ENCODE measurements around the gene PRPF40A.
A peak's percentile ranks its signal among the peaks of the same experiment; 100 is the strongest.
"Not testable (repeated sequence)": the region's sequence is repeated elsewhere in the genome, so short reads cannot be mapped to it uniquely, and the experiment has no call there.

The PRPF40A gene

DNA sequence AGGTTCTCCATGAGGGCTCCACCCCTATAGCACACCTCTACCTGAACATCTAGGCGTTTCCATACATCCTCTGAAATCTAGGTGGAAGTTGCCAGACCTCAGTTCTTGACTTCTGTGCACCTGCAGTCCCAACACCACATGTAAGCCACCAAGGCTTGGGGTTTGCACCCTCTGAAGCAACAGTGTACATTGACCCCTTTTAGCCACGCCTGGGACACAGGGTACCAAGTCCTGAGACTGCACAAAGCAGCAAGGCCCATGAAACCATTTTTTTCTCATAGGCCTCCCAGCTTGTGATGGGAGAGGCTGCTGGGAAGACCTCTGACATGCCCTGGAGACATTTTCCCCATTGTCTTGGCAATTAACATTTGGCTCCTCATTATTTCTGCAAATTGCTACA, 21.2 kb upstream of the PRPF40A start:
- H3K4me3 ChIP-seq (ENCODE audit: low read depth in 1 of 2, low read length in 2 of 2): no peak overlapping the region
- H4K20me1 ChIP-seq (ENCODE audit: insufficient read depth, low read length): peaks cover 12% of the 10 kb centered on the region; the same call in 1 of the 2 replicates
- ATAC-seq (ENCODE audit: insufficient read depth, low read depth) (no peak), DNase-seq (no peak)
- H3K79me2 ChIP-seq (ENCODE audit: insufficient read depth, low read length): peaks cover 35% of the 10 kb centered on the region
- H3K27me3 ChIP-seq (ENCODE audit: insufficient read depth, low read length, poor library complexity): no peaks in the 10 kb centered on the region
- no peak overlapping the region for H3K27ac ChIP-seq (ENCODE audit: low read length)
- H3K9me3 ChIP-seq (ENCODE audit: insufficient read depth, low read length, severe bottlenecking): no peaks in the 10 kb centered on the region
- H3K4me2 ChIP-seq (ENCODE audit: insufficient read depth, low read length): no peak overlapping the region
- H2AFZ ChIP-seq (ENCODE audit: low read depth, low read length): no peak overlapping the region
- TF ChIP-seq, protein P1, sequence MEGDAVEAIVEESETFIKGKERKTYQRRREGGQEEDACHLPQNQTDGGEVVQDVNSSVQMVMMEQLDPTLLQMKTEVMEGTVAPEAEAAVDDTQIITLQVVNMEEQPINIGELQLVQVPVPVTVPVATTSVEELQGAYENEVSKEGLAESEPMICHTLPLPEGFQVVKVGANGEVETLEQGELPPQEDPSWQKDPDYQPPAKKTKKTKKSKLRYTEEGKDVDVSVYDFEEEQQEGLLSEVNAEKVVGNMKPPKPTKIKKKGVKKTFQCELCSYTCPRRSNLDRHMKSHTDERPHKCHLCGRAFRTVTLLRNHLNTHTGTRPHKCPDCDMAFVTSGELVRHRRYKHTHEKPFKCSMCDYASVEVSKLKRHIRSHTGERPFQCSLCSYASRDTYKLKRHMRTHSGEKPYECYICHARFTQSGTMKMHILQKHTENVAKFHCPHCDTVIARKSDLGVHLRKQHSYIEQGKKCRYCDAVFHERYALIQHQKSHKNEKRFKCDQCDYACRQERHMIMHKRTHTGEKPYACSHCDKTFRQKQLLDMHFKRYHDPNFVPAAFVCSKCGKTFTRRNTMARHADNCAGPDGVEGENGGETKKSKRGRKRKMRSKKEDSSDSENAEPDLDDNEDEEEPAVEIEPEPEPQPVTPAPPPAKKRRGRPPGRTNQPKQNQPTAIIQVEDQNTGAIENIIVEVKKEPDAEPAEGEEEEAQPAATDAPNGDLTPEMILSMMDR (IDR thresholded peaks at IDR 0.05; ENCODE audit: borderline replicate concordance, extremely low read depth, low read length, poor library complexity, severe bottlenecking): no peak
- no peak for TF ChIP-seq EZH2 (IDR thresholded peaks at IDR 0.05; ENCODE audit: borderline replicate concordance, low read depth, low read length, severe bottlenecking)
- peaks cover 88% of the 10 kb centered on the region for H3K36me3 ChIP-seq (ENCODE audit: insufficient read depth, low read length)
- H3K4me1 ChIP-seq (ENCODE audit: insufficient read depth, low read length): no peaks in the 10 kb centered on the region
- no peak overlapping the region for H3K9ac ChIP-seq (ENCODE audit: low read depth, low read length)

DNA sequence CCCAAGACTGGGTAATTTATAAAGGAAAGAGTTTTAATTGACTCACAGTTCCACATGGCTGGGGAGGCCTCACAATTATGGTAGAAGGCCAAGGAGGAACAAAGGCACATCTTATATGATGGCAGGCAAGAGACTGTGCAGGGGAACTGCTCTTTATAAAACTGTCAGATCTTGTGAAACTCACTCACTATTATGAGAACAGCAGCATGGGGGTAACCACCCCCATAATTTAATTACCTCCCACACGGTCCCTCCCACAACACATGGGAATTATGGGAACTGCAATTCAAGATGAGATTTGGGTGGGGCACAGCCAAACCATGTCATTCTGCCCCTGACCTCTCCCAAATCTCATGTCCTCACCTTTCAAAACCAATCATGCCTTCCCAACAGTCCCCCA, 20.2 kb upstream of the PRPF40A start:
- H3K27me3 ChIP-seq (ENCODE audit: insufficient read depth, low read length, poor library complexity); H3K27ac ChIP-seq (ENCODE audit: low read length); H3K9me3 ChIP-seq (ENCODE audit: insufficient read depth, low read length, severe bottlenecking); H3K4me1 ChIP-seq (ENCODE audit: insufficient read depth, low read length); H3K9ac ChIP-seq (ENCODE audit: low read depth, low read length); H2AFZ ChIP-seq (ENCODE audit: low read depth, low read length); ATAC-seq (ENCODE audit: insufficient read depth, low read depth); H3K4me2 ChIP-seq (ENCODE audit: insufficient read depth, low read length); H3K4me3 ChIP-seq (ENCODE audit: low read depth in 1 of 2, low read length in 2 of 2); DNase-seq: not testable (repeated sequence)
- Histone ChIP-seq H3K79me2 (ENCODE audit: insufficient read depth, low read length) (peaks cover 36% of the 10 kb centered on the region), H3K36me3 (ENCODE audit: insufficient read depth, low read length) (peaks cover 87% of the 10 kb centered on the region), H4K20me1 (ENCODE audit: insufficient read depth, low read length) (peaks cover 11% of the 10 kb centered on the region; the same call in 1 of the 2 replicates)

DNA sequence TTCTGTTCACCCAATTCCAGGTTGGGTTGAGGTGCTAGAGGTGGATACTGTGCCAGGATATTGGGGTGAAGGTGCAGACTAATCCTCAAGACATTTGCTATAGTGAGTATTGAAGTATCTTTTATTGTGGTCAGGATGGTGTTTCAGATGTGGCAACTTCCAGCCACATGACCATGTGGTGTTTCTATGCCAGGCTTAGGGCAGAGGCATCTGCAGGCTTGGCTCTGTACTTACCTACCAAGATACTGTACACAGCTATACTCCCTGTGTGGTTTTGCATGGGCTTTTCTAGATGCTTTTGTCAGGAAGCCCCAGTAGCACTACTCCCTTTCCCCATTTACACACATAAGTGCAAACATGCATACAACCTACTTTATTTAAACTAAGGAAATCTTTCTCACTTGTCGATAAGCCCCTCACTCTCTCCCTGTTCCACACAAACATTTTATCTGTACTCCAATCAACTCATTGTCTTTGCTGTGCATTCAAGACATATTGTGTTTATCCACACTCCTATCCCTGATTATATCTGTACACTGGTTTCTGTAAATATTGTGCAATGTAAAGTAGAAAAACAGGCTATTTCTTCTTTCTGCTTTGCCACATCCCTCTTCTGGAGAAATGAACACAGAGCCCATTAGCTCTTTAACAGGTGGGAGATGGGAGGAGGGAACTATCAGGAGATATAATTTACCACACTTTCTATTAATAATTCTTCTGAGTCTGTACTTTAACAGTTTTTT, 13.5 kb upstream of the PRPF40A start:
- H3K27ac ChIP-seq (ENCODE audit: low read length): peak overlapping the region; percentile 39
- peaks cover 60% of the 10 kb centered on the region for H3K36me3 ChIP-seq (ENCODE audit: insufficient read depth, low read length)
- H4K20me1 ChIP-seq (ENCODE audit: insufficient read depth, low read length): peaks cover 58% of the 10 kb centered on the region
- no peak for TF ChIP-seq EZH2 (IDR thresholded peaks at IDR 0.05; ENCODE audit: borderline replicate concordance, low read depth, low read length, severe bottlenecking)
- TF ChIP-seq, protein P1 (IDR thresholded peaks at IDR 0.05; ENCODE audit: borderline replicate concordance, extremely low read depth, low read length, poor library complexity, severe bottlenecking): no peak
- no peaks in the 10 kb centered on the region for H3K9me3 ChIP-seq (ENCODE audit: insufficient read depth, low read length, severe bottlenecking)
- ATAC-seq (ENCODE audit: insufficient read depth, low read depth): peak; percentile 100
- peak overlapping the region; percentile 20 for H3K4me2 ChIP-seq (ENCODE audit: insufficient read depth, low read length)
- no peak overlapping the region for H3K4me3 ChIP-seq (ENCODE audit: low read depth in 1 of 2, low read length in 2 of 2)
- peaks cover 32% of the 10 kb centered on the region for H3K4me1 ChIP-seq (ENCODE audit: insufficient read depth, low read length)
- no peak overlapping the region for H3K9ac ChIP-seq (ENCODE audit: low read depth, low read length)
- H3K79me2 ChIP-seq (ENCODE audit: insufficient read depth, low read length): peaks cover 81% of the 10 kb centered on the region
- H3K27me3 ChIP-seq (ENCODE audit: insufficient read depth, low read length, poor library complexity): no peaks in the 10 kb centered on the region
- no peak overlapping the region for H2AFZ ChIP-seq (ENCODE audit: low read depth, low read length)
- peak; percentile 72 for DNase-seq

DNA sequence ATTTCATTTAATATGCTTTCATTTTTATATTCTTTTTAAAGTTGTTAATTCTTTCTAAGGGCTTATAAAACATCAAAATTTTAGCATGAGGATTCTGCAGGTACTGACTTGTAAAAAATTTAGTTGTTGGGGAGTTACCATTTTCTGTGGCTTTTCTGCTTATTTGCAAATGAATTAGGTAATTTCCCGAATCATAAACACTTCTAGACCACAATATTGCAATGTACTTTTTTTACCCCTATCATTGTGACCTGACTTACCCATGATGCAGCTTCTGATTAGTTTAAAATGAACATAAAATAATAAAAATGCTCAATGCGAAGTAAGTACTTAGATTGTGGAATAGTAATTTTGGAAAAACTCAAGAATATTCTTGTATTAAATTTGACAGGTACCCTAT, 12.6 kb upstream of the PRPF40A start:
- no peak overlapping the region for H3K4me3 ChIP-seq (ENCODE audit: low read depth in 1 of 2, low read length in 2 of 2)
- peaks cover 51% of the 10 kb centered on the region for H3K36me3 ChIP-seq (ENCODE audit: insufficient read depth, low read length)
- H4K20me1 ChIP-seq (ENCODE audit: insufficient read depth, low read length): peaks cover 59% of the 10 kb centered on the region
- no peaks in the 10 kb centered on the region for H3K9me3 ChIP-seq (ENCODE audit: insufficient read depth, low read length, severe bottlenecking)
- H3K27me3 ChIP-seq (ENCODE audit: insufficient read depth, low read length, poor library complexity): no peaks in the 10 kb centered on the region
- H3K9ac ChIP-seq (ENCODE audit: low read depth, low read length): no peak overlapping the region
- H3K4me1 ChIP-seq (ENCODE audit: insufficient read depth, low read length): peaks cover 32% of the 10 kb centered on the region
- no peak overlapping the region for H3K4me2 ChIP-seq (ENCODE audit: insufficient read depth, low read length)
- peaks cover 88% of the 10 kb centered on the region for H3K79me2 ChIP-seq (ENCODE audit: insufficient read depth, low read length)
- DNase-seq (no peak), ATAC-seq (ENCODE audit: insufficient read depth, low read depth) (no peak)
- H2AFZ ChIP-seq (ENCODE audit: low read depth, low read length): no peak overlapping the region
- TF ChIP-seq, protein P1 (IDR thresholded peaks at IDR 0.05; ENCODE audit: borderline replicate concordance, extremely low read depth, low read length, poor library complexity, severe bottlenecking): no peak
- no peak for TF ChIP-seq EZH2 (IDR thresholded peaks at IDR 0.05; ENCODE audit: borderline replicate concordance, low read depth, low read length, severe bottlenecking)
- no peak overlapping the region for H3K27ac ChIP-seq (ENCODE audit: low read length)
